Mammary epithelial cell (primary cell): ENCODE measurements around the gene MIB2.
"Not testable (repeated sequence)": the region's sequence is repeated elsewhere in the genome, so short reads cannot be mapped to it uniquely, and the experiment has no call there.

Experiments
- EZH2 ChIP-seq: IDR thresholded peaks from 2 replicates; pipeline ENCODE4 v1.6.1; 2012; ENCODE audit warnings: low read length, inconsistent platforms, borderline replicate concordance
- TF ChIP-seq, protein P1 (sequence below), 2 donors: IDR thresholded peaks in 1 of 2; conservative IDR thresholded peaks in 1 of 2; 2 replicates each; pipeline ENCODE4 v1.5.1; 2011 to 2012; ENCODE audit warnings: inconsistent platforms in 2 of 2, low read length in 2 of 2, mild to moderate bottlenecking in 2 of 2, control low read depth in 1 of 2, low read depth in 1 of 2; ENCODE audit not compliant: insufficient read depth in 1 of 2; ENCODE audit errors: extremely low read depth in 1 of 2

DNA sequence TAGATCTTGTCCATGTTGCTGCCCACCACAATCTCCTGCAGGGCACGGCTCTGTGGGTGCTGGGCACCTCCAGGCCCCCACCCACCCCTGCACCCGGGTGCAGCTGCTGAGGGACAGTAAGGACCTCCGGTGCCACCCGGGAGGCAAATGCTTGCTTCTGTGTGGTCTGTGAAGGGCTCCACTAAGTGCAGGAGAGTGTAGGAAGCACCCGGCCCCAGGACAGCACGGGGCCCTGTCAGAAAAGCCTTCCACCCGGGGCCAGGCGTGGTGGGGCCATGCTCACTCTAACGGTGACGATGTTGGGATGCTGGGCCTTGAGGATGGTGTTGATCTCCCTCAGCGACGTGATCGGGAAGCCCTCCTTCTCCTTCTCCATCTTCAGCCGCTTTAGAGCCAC lies 22.2 kb downstream of the MIB2 start:
- TF ChIP-seq EZH2 = not testable (repeated sequence)
- TF ChIP-seq, protein P1, sequence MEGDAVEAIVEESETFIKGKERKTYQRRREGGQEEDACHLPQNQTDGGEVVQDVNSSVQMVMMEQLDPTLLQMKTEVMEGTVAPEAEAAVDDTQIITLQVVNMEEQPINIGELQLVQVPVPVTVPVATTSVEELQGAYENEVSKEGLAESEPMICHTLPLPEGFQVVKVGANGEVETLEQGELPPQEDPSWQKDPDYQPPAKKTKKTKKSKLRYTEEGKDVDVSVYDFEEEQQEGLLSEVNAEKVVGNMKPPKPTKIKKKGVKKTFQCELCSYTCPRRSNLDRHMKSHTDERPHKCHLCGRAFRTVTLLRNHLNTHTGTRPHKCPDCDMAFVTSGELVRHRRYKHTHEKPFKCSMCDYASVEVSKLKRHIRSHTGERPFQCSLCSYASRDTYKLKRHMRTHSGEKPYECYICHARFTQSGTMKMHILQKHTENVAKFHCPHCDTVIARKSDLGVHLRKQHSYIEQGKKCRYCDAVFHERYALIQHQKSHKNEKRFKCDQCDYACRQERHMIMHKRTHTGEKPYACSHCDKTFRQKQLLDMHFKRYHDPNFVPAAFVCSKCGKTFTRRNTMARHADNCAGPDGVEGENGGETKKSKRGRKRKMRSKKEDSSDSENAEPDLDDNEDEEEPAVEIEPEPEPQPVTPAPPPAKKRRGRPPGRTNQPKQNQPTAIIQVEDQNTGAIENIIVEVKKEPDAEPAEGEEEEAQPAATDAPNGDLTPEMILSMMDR (conservative IDR thresholded peaks at IDR 0.05 in 1 of 2, IDR thresholded peaks at IDR 0.05 in 1 of 2; ENCODE audit: extremely low read depth in 1 of 2, insufficient read depth in 1 of 2, low read depth in 1 of 2, low read length in 2 of 2) = not testable (repeated sequence)
